OCI-LY3 (cell line): Measurements from ENCODE around the gene RHD.
"Not testable (repeated sequence)": the region's sequence is repeated elsewhere in the genome, so short reads cannot be mapped to it uniquely, and the experiment has no call there.

ENCODE experiments used
- EZH2phosphoT487 ChIP-seq: fragments of 200-600 bp; shearing (Covaris generic); IDR thresholded peaks from 2 replicates; pipeline ENCODE4 v1.6.1; 2018; ENCODE audit warnings: antibody characterized with exemption, mixed run types, low read depth
- TF ChIP-seq, protein P1 (sequence below): fragments of 200-600, 300-600 bp; sonication (generic); IDR thresholded peaks from 2 replicates; pipeline ENCODE4 v1.5.1; 2014; ENCODE audit warnings: antibody characterized with exemption, low read length, low read depth

DNA sequence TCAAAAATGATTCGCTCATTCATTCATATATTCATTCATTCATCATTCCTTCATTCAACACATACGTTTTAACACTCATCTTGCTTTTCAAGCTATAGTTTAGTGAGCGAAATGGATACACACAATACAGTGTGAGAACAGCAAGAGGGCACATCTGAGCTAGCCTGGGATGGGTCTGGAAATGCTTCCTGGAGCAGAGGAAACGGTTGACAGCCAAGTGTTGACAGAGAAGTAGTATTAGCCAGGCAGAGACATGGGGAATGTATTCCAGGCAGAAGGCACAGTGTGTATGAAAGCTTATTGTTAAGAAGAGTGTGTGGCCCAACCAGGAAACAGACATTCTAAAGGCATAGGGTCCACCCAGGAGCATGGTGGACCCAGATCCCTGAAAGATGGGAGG is 32.6 kb downstream of the RHD start:
- TF ChIP-seq, protein P1, sequence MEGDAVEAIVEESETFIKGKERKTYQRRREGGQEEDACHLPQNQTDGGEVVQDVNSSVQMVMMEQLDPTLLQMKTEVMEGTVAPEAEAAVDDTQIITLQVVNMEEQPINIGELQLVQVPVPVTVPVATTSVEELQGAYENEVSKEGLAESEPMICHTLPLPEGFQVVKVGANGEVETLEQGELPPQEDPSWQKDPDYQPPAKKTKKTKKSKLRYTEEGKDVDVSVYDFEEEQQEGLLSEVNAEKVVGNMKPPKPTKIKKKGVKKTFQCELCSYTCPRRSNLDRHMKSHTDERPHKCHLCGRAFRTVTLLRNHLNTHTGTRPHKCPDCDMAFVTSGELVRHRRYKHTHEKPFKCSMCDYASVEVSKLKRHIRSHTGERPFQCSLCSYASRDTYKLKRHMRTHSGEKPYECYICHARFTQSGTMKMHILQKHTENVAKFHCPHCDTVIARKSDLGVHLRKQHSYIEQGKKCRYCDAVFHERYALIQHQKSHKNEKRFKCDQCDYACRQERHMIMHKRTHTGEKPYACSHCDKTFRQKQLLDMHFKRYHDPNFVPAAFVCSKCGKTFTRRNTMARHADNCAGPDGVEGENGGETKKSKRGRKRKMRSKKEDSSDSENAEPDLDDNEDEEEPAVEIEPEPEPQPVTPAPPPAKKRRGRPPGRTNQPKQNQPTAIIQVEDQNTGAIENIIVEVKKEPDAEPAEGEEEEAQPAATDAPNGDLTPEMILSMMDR, result not testable (repeated sequence)
- TF ChIP-seq EZH2phosphoT487, result not testable (repeated sequence)
